ENCODE data around the gene ASB2. TPM values are rescaled to one million over a fixed set of nuclear protein-coding genes. Genes with fewer than 3 reads are reported as not detected.

The ASB2 gene
- total and polyA plus RNA-seq, 2 of the 13 experiments (the other 11 are each of a cell fraction or from before 2014, with no cell fraction given): 0.82 to 4.1 TPM

- TF ChIP-seq ZNF687 (CRISPR knock-in tag; IDR thresholded peaks at IDR 0.05) (peak; percentile 79), ZFY (CRISPR knock-in tag; IDR thresholded peaks at IDR 0.05) (0 out of 2 replicates have a peak, but pooled peaks have one; percentile 1), ZNF644 (CRISPR knock-in tag; IDR thresholded peaks at IDR 0.05; ENCODE audit: low read depth) (peak; percentile 45; the same call in 1 of the 2 replicates), SAP130 (CRISPR knock-in tag; IDR thresholded peaks at IDR 0.05; ENCODE audit: low read depth) (peak; percentile 37; the same call in 1 of the 2 replicates), ARID3A (IDR thresholded peaks at IDR 0.05; ENCODE audit: low read depth, low read length) (0 out of 2 replicates have a peak, but pooled peaks have one; percentile 31), RARA (CRISPR knock-in tag; IDR thresholded peaks at IDR 0.05) (peak; percentile 57), HOMEZ (CRISPR knock-in tag; IDR thresholded peaks at IDR 0.05; ENCODE audit: low read depth) (peak; percentile 57; the same call in 1 of the 2 replicates), HMG20A (CRISPR knock-in tag; IDR thresholded peaks at IDR 0.05; ENCODE audit: borderline replicate concordance) (peak; percentile 59; the same call in 1 of the 2 replicates), MED1 (CRISPR knock-in tag; IDR thresholded peaks at IDR 0.05) (peak; percentile 56; the same call in 1 of the 2 replicates), ISL2 (CRISPR knock-in tag; IDR thresholded peaks at IDR 0.05) (0 out of 2 replicates have a peak, but pooled peaks have one; percentile 25), RXRB (CRISPR knock-in tag; IDR thresholded peaks at IDR 0.05; ENCODE audit: borderline replicate concordance) (peak; percentile 27; the same call in 1 of the 2 replicates), MAX (IDR thresholded peaks at IDR 0.05) (peak; percentile 34; the same call in 1 of the 2 replicates), TEAD3 (CRISPR knock-in tag; optimal IDR thresholded peaks at IDR 0.05; ENCODE audit: borderline replicate concordance) (peak; percentile 99), U2AF1 (optimal IDR thresholded peaks at IDR 0.05; ENCODE audit: low read depth, low read length) (no peak), ERF (CRISPR knock-in tag; IDR thresholded peaks at IDR 0.05) (0 out of 2 replicates have a peak, but pooled peaks have one; percentile 15), SOX13 (IDR thresholded peaks at IDR 0.05) (no peak), SOX13 (CRISPR knock-in tag; conservative IDR thresholded peaks at IDR 0.05 in 1 of 2, IDR thresholded peaks at IDR 0.05 in 1 of 2) (peak in 1 of 2 experiments; percentile 50; a peak in 1 of 4 replicates), MXD4 (CRISPR knock-in tag; IDR thresholded peaks at IDR 0.05) (no peak), ZBTB10 (CRISPR knock-in tag; IDR thresholded peaks at IDR 0.05; ENCODE audit: borderline replicate concordance) (peak; percentile 82; the same call in 1 of the 2 replicates)
These were observed 27.6 kb upstream of the ASB2 start (continued) for GRCh38 chr14:94004015-94004414.
